GM23338 (cell line): ENCODE measurements around the gene STK32C. TPM values are rescaled to one million over a fixed set of nuclear protein-coding genes. Genes with fewer than 3 reads are reported as not detected.

ENCODE experiments used
- ATAC-seq: fragments of 200-7000 bp; cut with Tn5 transposase; 3 replicates; pipeline ENCODE4 v1.9.1; 2020
- DNase-seq: peaks from one replicate; pipeline ENCODE4 v3.0.0-alpha.2; 2015; ENCODE audit warnings: low spot score
- H2AFZ ChIP-seq: fragments of 200-600 bp; sonication (generic); 2 replicates; pipeline ENCODE4 v1.8.0; 2016; ENCODE audit warnings: antibody characterized with exemption, mild to moderate bottlenecking, moderate library complexity
- H3F3A ChIP-seq: fragments of 200-600 bp; sonication (generic); replicated peaks from 2 replicates; pipeline ENCODE4 v1.8.0; 2017; ENCODE audit warnings: antibody characterized with exemption, mixed run types, low read depth
- H3K27ac ChIP-seq: fragments of 200-600 bp; sonication (generic); 2 replicates; pipeline ENCODE4 v1.6.1; 2016; ENCODE audit warnings: low read depth
- H3K27me3 ChIP-seq: fragments of 200-600 bp; sonication (generic); 2 replicates; pipeline ENCODE4 v1.8.0; 2016; ENCODE audit warnings: mild to moderate bottlenecking, mixed run types, moderate library complexity; ENCODE audit not compliant: insufficient read depth
- H3K36me3 ChIP-seq: fragments of 200-600 bp; sonication (generic); 2 replicates; pipeline ENCODE4 v1.8.0; 2016; ENCODE audit warnings: mild to moderate bottlenecking; ENCODE audit not compliant: insufficient read depth
- H3K4me1 ChIP-seq: fragments of 200-600 bp; sonication (generic); 2 replicates; pipeline ENCODE4 v1.8.0; 2016; ENCODE audit warnings: mild to moderate bottlenecking, moderate library complexity; ENCODE audit not compliant: insufficient read depth
- H3K4me2 ChIP-seq: fragments of 200-600 bp; sonication (generic); 2 replicates; pipeline ENCODE4 v1.7.1; 2017; ENCODE audit warnings: mixed run types
- H3K4me3 ChIP-seq: fragments of 200-600 bp; sonication (generic); 2 replicates; pipeline ENCODE4 v1.6.1; 2016; ENCODE audit warnings: mixed run types
- H3K79me2 ChIP-seq: fragments of 200-600 bp; sonication (generic); replicated peaks from 2 replicates; pipeline ENCODE4 v1.8.0; 2017; ENCODE audit warnings: mild to moderate bottlenecking; ENCODE audit not compliant: insufficient read depth
- H3K9me2 ChIP-seq: fragments of 200-600 bp; sonication (generic); 2 replicates; pipeline ENCODE4 v1.8.0; 2017; ENCODE audit not compliant: insufficient read depth
- H4K20me1 ChIP-seq: fragments of 200-600 bp; sonication (generic); replicated peaks from 2 replicates; pipeline ENCODE4 v1.8.0; 2017; ENCODE audit warnings: mild to moderate bottlenecking; ENCODE audit not compliant: insufficient read depth
- H3K27ac Mint-ChIP-seq: 2 replicates; pipeline ENCODE4 v1.8.0; 2020; ENCODE audit warnings: inconsistent platforms, mild to moderate bottlenecking, moderate library complexity, mixed read lengths
- H3K27me3 Mint-ChIP-seq: 3 replicates; pipeline ENCODE4 v1.8.0; 2022; ENCODE audit warnings: low read depth, mild to moderate bottlenecking, moderate library complexity, mixed read lengths, inconsistent platforms; ENCODE audit not compliant: insufficient read depth, poor library complexity
- H3K36me3 Mint-ChIP-seq: 3 replicates; pipeline ENCODE4 v1.8.0; 2021; ENCODE audit warnings: low read depth, mild to moderate bottlenecking, inconsistent platforms, moderate library complexity, mixed read lengths
- H3K4me1 Mint-ChIP-seq: 3 replicates; pipeline ENCODE4 v1.8.0; 2020; ENCODE audit warnings: mild to moderate bottlenecking, inconsistent platforms, mixed read lengths
- H3K4me3 Mint-ChIP-seq: 3 replicates; pipeline ENCODE4 v1.8.0; 2021; ENCODE audit warnings: moderate library complexity, mild to moderate bottlenecking, inconsistent platforms, mixed read lengths
- H3K9me3 Mint-ChIP-seq: 3 replicates; pipeline ENCODE4 v1.8.0; 2020; ENCODE audit warnings: moderate library complexity, mild to moderate bottlenecking, inconsistent platforms, mixed read lengths
- CREB1 ChIP-seq: fragments of 250-450 bp; sonication (Bioruptor Pico); IDR thresholded peaks from 2 replicates; pipeline ENCODE4 v1.5.0; 2020; ENCODE audit warnings: low read depth, mild to moderate bottlenecking, moderate library complexity
- EZH2 ChIP-seq: fragments of 200-600 bp; sonication (generic); IDR thresholded peaks from one replicate; pipeline ENCODE4 v1.8.0; 2017; ENCODE audit warnings: antibody characterized with exemption, mild to moderate bottlenecking, low read depth; ENCODE audit not compliant: unreplicated experiment
- EZH2phosphoT487 ChIP-seq: fragments of 200-600 bp; sonication (generic); IDR thresholded peaks from one replicate; pipeline ENCODE4 v1.8.1; 2018; ENCODE audit warnings: antibody characterized with exemption; ENCODE audit not compliant: unreplicated experiment
- JUNB ChIP-seq: IDR thresholded peaks from one replicate; pipeline ENCODE4 v1.6.1; 2016; ENCODE audit warnings: antibody characterized with exemption; ENCODE audit not compliant: unreplicated experiment
- POLR2AphosphoS5 ChIP-seq: IDR thresholded peaks from 2 replicates; pipeline ENCODE4 v1.6.1; 2016; ENCODE audit warnings: antibody characterized with exemption, low read depth
- STAT1 ChIP-seq: IDR thresholded peaks from one replicate; pipeline ENCODE4 v1.6.1; 2016; ENCODE audit warnings: antibody characterized with exemption; ENCODE audit not compliant: unreplicated experiment
- ZNF331 ChIP-seq: fragments of 250-450 bp; sonication (Bioruptor Pico); IDR thresholded peaks from 2 replicates; pipeline ENCODE4 v1.5.0; 2020; ENCODE audit warnings: low read depth, mild to moderate bottlenecking, moderate library complexity
- polyA plus RNA-seq: library from polyadenylated mRNA; unstranded; fragments of >200 nt; fragmentation: Nextera tagmentation; extraction: Ambion mirVana; gene quantifications from 2 replicates; pipeline ENCODE4 v1.2.1, GENCODE V29; 2016
- total RNA-seq: library from RNA; depleted of rRNA; stranded (reverse); fragments of >200 nt; shearing (Covaris generic); gene quantifications from 2 replicates; pipeline ENCODE4 v1.2.3, GENCODE V29; 2014
- TF ChIP-seq, protein P1 (sequence below), 2 experiments: fragments of 200-600 bp in 1 of 2; sonication (generic) in 1 of 2; conservative IDR thresholded peaks; 2 replicates each; pipeline versions ENCODE4 v1.5.1 to v1.6.1; 2016 to 2017; ENCODE audit warnings: antibody characterized with exemption in 2 of 2, low read depth in 2 of 2, mild to moderate bottlenecking in 2 of 2, moderate library complexity in 1 of 2
- TF ChIP-seq, protein P2 (sequence below): fragments of 250-450 bp; sonication (Bioruptor Pico); IDR thresholded peaks from 2 replicates; pipeline ENCODE4 v1.5.0; 2020; ENCODE audit warnings: mild to moderate bottlenecking, moderate library complexity
- TF ChIP-seq, protein P3 (sequence below): IDR thresholded peaks from one replicate; pipeline ENCODE4 v1.6.1; 2018; ENCODE audit warnings: antibody characterized with exemption; ENCODE audit not compliant: unreplicated experiment

Gene STK32C
- total and polyA plus RNA-seq, 2 experiments from 2014 or later: 10.2 to 20.5 TPM

DNA sequence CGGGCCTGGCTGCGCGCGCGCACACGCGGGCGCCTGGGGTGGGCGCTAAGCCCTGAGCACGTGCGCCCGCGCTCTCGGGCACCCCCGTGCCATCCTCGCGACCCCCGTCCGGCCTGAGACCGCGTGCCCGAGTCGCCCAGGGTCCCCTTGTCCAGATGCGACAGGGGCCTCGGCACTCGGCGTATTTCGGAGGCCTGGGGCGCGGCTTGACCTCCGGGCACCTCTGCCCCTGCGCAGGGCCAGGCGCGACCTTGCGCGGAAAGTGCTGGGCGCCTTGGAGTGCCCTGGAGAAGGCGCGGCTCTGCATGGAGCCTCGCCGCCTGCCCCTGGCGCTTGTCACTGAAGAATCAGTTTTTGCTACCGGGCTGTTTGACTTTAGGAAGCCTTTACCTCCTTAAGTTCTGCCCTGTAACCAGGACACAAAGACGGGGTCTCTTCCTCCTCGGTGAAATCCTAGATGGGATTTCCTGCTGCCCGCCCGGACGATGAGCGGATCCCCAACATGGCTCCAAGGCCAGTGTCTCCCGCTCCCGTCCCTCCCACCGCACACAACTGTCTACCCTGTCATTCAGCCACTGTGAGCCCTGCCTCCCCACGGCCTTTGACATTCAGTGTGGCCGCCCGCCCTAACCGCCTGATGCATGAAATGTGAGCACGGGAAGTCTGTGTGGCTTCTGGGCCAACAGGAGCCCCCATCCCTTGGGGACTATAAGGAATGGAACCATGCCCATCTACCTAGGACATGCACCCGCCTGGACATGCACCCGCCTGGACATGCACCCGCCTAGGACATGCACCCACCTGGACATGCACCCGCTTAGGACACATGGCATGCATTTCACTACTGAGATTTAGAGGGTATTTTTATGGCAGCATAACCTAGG lies 1.1 kb upstream of the STK32C start:
- no peaks in the 10 kb centered on the region; the same call in 1 of the 2 replicates for H3K4me1 ChIP-seq
- ATAC-seq: peak; percentile 56
- no peak overlapping the region for H3K27ac ChIP-seq
- H2AFZ ChIP-seq: peak overlapping the region; percentile 97; the same call in 1 of the 2 replicates
- H3K36me3 Mint-ChIP-seq: peaks cover 17% of the 10 kb centered on the region
- peaks cover 14% of the 10 kb centered on the region for H3K4me1 Mint-ChIP-seq
- peak overlapping the region; percentile 92 for H3K4me2 ChIP-seq
- peaks cover 42% of the 10 kb centered on the region for H3K27me3 ChIP-seq
- TF ChIP-seq CREB1 (CRISPR knock-in tag): no peak
- no peak for TF ChIP-seq STAT1
- TF ChIP-seq, protein P1, sequence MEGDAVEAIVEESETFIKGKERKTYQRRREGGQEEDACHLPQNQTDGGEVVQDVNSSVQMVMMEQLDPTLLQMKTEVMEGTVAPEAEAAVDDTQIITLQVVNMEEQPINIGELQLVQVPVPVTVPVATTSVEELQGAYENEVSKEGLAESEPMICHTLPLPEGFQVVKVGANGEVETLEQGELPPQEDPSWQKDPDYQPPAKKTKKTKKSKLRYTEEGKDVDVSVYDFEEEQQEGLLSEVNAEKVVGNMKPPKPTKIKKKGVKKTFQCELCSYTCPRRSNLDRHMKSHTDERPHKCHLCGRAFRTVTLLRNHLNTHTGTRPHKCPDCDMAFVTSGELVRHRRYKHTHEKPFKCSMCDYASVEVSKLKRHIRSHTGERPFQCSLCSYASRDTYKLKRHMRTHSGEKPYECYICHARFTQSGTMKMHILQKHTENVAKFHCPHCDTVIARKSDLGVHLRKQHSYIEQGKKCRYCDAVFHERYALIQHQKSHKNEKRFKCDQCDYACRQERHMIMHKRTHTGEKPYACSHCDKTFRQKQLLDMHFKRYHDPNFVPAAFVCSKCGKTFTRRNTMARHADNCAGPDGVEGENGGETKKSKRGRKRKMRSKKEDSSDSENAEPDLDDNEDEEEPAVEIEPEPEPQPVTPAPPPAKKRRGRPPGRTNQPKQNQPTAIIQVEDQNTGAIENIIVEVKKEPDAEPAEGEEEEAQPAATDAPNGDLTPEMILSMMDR (conservative IDR thresholded peaks at IDR 0.05; ENCODE audit: low read depth in 2 of 2): no peak
- peak; percentile 53 for TF ChIP-seq ZNF331 (CRISPR knock-in tag)
- TF ChIP-seq, protein P2, sequence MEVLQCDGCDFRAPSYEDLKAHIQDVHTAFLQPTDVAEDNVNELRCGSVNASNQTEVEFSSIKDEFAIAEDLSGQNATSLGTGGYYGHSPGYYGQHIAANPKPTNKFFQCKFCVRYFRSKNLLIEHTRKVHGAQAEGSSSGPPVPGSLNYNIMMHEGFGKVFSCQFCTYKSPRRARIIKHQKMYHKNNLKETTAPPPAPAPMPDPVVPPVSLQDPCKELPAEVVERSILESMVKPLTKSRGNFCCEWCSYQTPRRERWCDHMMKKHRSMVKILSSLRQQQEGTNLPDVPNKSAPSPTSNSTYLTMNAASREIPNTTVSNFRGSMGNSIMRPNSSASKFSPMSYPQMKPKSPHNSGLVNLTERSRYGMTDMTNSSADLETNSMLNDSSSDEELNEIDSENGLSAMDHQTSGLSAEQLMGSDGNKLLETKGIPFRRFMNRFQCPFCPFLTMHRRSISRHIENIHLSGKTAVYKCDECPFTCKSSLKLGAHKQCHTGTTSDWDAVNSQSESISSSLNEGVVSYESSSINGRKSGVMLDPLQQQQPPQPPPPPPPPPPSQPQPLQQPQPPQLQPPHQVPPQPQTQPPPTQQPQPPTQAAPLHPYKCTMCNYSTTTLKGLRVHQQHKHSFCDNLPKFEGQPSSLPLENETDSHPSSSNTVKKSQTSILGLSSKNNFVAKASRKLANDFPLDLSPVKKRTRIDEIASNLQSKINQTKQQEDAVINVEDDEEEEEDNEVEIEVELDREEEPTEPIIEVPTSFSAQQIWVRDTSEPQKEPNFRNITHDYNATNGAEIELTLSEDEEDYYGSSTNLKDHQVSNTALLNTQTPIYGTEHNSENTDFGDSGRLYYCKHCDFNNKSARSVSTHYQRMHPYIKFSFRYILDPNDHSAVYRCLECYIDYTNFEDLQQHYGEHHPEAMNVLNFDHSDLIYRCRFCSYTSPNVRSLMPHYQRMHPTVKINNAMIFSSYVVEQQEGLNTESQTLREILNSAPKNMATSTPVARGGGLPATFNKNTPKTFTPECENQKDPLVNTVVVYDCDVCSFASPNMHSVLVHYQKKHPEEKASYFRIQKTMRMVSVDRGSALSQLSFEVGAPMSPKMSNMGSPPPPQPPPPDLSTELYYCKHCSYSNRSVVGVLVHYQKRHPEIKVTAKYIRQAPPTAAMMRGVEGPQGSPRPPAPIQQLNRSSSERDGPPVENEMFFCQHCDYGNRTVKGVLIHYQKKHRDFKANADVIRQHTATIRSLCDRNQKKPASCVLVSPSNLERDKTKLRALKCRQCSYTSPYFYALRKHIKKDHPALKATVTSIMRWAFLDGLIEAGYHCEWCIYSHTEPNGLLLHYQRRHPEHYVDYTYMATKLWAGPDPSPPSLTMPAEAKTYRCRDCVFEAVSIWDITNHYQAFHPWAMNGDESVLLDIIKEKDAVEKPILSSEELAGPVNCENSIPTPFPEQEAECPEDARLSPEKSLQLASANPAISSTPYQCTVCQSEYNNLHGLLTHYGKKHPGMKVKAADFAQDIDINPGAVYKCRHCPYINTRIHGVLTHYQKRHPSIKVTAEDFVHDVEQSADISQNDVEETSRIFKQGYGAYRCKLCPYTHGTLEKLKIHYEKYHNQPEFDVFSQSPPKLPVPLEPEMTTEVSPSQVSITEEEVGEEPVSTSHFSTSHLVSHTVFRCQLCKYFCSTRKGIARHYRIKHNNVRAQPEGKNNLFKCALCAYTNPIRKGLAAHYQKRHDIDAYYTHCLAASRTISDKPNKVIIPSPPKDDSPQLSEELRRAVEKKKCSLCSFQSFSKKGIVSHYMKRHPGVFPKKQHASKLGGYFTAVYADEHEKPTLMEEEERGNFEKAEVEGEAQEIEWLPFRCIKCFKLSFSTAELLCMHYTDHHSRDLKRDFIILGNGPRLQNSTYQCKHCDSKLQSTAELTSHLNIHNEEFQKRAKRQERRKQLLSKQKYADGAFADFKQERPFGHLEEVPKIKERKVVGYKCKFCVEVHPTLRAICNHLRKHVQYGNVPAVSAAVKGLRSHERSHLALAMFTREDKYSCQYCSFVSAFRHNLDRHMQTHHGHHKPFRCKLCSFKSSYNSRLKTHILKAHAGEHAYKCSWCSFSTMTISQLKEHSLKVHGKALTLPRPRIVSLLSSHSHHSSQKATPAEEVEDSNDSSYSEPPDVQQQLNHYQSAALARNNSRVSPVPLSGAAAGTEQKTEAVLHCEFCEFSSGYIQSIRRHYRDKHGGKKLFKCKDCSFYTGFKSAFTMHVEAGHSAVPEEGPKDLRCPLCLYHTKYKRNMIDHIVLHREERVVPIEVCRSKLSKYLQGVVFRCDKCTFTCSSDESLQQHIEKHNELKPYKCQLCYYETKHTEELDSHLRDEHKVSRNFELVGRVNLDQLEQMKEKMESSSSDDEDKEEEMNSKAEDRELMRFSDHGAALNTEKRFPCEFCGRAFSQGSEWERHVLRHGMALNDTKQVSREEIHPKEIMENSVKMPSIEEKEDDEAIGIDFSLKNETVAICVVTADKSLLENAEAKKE (CRISPR knock-in tag): no peak
- TF ChIP-seq, protein P3, sequence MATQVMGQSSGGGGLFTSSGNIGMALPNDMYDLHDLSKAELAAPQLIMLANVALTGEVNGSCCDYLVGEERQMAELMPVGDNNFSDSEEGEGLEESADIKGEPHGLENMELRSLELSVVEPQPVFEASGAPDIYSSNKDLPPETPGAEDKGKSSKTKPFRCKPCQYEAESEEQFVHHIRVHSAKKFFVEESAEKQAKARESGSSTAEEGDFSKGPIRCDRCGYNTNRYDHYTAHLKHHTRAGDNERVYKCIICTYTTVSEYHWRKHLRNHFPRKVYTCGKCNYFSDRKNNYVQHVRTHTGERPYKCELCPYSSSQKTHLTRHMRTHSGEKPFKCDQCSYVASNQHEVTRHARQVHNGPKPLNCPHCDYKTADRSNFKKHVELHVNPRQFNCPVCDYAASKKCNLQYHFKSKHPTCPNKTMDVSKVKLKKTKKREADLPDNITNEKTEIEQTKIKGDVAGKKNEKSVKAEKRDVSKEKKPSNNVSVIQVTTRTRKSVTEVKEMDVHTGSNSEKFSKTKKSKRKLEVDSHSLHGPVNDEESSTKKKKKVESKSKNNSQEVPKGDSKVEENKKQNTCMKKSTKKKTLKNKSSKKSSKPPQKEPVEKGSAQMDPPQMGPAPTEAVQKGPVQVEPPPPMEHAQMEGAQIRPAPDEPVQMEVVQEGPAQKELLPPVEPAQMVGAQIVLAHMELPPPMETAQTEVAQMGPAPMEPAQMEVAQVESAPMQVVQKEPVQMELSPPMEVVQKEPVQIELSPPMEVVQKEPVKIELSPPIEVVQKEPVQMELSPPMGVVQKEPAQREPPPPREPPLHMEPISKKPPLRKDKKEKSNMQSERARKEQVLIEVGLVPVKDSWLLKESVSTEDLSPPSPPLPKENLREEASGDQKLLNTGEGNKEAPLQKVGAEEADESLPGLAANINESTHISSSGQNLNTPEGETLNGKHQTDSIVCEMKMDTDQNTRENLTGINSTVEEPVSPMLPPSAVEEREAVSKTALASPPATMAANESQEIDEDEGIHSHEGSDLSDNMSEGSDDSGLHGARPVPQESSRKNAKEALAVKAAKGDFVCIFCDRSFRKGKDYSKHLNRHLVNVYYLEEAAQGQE: no peak
- TF ChIP-seq EZH2phosphoT487: no peak
- TF ChIP-seq EZH2: peak; percentile 49
- no peak for TF ChIP-seq POLR2AphosphoS5
- TF ChIP-seq JUNB: no peak
- H3K27me3 Mint-ChIP-seq: peaks cover 32% of the 10 kb centered on the region
- H3K79me2 ChIP-seq: no peaks in the 10 kb centered on the region
- no peaks in the 10 kb centered on the region for H3F3A ChIP-seq
- H3K27ac Mint-ChIP-seq: no peak overlapping the region
- H3K9me2 ChIP-seq: no peaks in the 10 kb centered on the region
- peak overlapping the region; percentile 71 for H3K4me3 Mint-ChIP-seq
- peak overlapping the region; percentile 68 for H3K4me3 ChIP-seq
- peaks cover 23% of the 10 kb centered on the region for H3K9me3 Mint-ChIP-seq
- no peaks in the 10 kb centered on the region for H4K20me1 ChIP-seq
- H3K36me3 ChIP-seq: peaks cover 4% of the 10 kb centered on the region; the same call in 1 of the 2 replicates
- DNase-seq: peak; percentile 49
